Body of pancreas (tissue), 4 donors: Measurements from ENCODE around the gene AIMP1.

Experiments used
- POLR2A ChIP-seq, 3 donors: fragments of 450-650 bp; IDR thresholded peaks; one replicate each; pipeline ENCODE4 v1.6.1; 2016; ENCODE audit warnings: antibody characterized with exemption in 3 of 3, mild to moderate bottlenecking in 2 of 3
- TF ChIP-seq, protein P1 (sequence below), 7 experiments: fragments of 450-650 bp in 4 of 7; fragments of 200-600 bp in 3 of 7; sonication (generic) in 3 of 7; IDR thresholded peaks; one replicate each; pipeline ENCODE4 v1.5.1; 2016 to 2019; ENCODE audit warnings: antibody characterized with exemption in 7 of 7

DNA sequence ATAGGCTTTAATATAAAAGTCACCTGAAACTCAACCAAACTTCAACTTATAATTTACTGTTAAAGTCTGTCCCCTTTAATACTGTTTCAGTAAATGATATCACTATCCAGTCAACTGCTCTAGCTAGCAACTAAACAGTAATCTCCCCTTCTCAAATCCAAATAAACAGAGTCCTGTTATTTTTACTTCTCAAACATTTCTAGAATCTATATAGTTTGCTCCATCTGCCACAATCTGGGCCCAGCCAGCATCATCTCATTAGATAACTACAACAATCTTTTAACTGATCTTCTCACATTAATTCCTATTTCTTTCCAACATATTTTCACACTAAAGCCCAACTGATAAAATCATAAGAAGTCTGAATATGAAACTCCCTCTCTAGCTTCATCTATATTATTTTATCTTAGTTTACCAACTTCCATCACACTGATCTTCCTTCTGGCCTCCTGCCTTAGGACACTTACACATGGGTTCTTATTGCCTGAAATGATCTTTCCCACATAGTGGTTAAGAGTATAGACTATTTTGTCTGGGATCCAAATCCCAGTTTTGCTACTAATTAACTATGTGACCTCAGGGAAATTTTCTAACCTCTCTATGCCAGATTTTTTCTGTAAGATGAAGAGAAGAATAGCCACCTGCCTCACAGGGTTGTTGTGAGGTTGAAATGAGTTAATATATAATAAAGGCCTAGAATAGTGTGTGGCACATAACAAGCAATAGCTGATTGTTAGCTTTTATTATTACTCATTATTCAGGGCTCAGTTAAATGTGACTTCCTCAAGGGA is 18.9 kb upstream of the AIMP1 start:
- TF ChIP-seq POLR2A (IDR thresholded peaks at IDR 0.05) = no peak
- TF ChIP-seq, protein P1, sequence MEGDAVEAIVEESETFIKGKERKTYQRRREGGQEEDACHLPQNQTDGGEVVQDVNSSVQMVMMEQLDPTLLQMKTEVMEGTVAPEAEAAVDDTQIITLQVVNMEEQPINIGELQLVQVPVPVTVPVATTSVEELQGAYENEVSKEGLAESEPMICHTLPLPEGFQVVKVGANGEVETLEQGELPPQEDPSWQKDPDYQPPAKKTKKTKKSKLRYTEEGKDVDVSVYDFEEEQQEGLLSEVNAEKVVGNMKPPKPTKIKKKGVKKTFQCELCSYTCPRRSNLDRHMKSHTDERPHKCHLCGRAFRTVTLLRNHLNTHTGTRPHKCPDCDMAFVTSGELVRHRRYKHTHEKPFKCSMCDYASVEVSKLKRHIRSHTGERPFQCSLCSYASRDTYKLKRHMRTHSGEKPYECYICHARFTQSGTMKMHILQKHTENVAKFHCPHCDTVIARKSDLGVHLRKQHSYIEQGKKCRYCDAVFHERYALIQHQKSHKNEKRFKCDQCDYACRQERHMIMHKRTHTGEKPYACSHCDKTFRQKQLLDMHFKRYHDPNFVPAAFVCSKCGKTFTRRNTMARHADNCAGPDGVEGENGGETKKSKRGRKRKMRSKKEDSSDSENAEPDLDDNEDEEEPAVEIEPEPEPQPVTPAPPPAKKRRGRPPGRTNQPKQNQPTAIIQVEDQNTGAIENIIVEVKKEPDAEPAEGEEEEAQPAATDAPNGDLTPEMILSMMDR (IDR thresholded peaks at IDR 0.05) = no peak
